ENCODE data around the gene LRP1B.

DNA sequence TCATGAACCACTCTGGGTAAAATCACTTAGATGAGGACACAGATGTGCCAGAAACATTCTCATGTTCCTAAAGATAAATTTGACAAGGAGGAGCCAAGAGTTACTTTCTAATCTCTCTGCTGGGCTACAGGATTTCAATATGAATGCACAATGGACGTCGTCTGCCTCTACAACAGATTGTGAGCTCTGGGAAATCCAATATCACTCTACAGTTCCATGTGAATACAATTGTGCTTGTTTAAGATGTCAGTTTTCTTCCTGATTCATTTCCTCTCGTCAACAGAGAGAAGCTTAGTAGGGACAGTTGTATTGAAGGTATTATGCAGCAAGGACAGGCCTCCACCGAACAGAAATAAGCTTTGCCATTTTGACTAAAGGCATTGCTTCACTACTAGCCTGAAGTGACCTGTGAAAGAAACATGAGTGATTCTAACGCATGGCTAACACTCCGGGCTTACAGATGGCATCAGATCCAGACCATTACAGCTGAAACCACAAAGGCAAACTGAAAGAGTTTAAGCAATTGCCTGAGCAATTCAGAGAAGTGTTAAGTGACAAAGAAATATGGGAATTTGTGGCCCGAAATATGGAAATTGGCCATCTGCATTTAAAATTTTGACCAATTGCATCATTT lies 1591.5 kb downstream of the LRP1B start:
- TF ChIP-seq, protein P1, sequence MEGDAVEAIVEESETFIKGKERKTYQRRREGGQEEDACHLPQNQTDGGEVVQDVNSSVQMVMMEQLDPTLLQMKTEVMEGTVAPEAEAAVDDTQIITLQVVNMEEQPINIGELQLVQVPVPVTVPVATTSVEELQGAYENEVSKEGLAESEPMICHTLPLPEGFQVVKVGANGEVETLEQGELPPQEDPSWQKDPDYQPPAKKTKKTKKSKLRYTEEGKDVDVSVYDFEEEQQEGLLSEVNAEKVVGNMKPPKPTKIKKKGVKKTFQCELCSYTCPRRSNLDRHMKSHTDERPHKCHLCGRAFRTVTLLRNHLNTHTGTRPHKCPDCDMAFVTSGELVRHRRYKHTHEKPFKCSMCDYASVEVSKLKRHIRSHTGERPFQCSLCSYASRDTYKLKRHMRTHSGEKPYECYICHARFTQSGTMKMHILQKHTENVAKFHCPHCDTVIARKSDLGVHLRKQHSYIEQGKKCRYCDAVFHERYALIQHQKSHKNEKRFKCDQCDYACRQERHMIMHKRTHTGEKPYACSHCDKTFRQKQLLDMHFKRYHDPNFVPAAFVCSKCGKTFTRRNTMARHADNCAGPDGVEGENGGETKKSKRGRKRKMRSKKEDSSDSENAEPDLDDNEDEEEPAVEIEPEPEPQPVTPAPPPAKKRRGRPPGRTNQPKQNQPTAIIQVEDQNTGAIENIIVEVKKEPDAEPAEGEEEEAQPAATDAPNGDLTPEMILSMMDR (IDR thresholded peaks at IDR 0.05; ENCODE audit: borderline replicate concordance, extremely low read depth, low read length, poor library complexity, severe bottlenecking): no peak
- no peak for TF ChIP-seq EZH2 (IDR thresholded peaks at IDR 0.05; ENCODE audit: borderline replicate concordance, low read depth, low read length, severe bottlenecking)

All from DND-41 (cell line).